Activated effector memory CD4-positive, alpha-beta T cell treated with Interleukin-2 at 50 U/mL for 16 hours (primary cell): ENCODE data around the gene DDX54.
A peak's percentile ranks its signal among the peaks of the same experiment; 100 is the strongest.
"Not testable (repeated sequence)": the region's sequence is repeated elsewhere in the genome, so short reads cannot be mapped to it uniquely, and the experiment has no call there.

Experiments used
- DNase-seq: peaks from one replicate; pipeline ENCODE4 v3.0.0-alpha.2; 2020

Gene DDX54

DNA sequence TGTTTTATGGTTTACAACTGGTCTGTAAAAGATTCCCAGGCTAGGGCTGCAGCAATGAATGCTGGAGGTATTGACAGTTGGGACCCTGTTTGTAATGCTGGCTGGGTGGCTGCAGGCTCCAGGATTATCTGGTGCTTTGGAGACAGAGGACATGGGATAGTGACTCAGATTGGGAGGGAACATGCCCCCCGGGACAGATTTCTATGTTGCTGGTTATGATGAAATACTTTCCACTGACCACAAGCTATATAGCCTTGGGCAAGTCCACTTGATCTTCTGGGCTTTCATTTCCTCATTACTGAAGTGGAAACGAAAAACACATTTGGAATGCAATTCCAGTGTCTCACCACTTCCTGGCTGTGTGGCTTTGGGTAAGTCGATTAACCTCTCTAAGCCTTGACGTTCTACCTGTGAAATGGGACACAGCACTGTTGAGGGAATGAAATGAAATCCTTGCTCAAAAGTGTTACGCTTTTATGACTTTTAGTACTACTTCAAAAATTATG lies 29.7 kb upstream of the DDX54 start:
- DNase-seq = no peak

DNA sequence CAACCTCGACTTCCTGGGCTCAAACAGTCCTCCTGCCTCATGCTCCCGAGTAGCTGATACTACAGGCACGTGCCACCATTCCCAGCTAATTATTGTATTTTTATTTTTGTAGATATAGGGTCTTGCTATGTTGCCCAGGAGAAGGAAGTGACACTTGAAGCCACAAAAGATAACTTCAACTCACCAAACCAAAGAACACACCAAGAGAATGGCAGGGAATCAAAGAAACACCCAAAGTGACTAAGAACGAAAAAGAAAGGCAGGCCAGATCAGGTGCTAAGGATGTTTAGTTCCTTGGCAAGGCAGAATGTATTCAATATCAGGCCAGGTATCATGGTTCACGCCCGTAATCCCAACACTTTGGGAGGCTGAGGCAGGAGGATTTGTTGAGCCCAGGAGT lies 25.9 kb upstream of the DDX54 start:
- no peak for DNase-seq

DNA sequence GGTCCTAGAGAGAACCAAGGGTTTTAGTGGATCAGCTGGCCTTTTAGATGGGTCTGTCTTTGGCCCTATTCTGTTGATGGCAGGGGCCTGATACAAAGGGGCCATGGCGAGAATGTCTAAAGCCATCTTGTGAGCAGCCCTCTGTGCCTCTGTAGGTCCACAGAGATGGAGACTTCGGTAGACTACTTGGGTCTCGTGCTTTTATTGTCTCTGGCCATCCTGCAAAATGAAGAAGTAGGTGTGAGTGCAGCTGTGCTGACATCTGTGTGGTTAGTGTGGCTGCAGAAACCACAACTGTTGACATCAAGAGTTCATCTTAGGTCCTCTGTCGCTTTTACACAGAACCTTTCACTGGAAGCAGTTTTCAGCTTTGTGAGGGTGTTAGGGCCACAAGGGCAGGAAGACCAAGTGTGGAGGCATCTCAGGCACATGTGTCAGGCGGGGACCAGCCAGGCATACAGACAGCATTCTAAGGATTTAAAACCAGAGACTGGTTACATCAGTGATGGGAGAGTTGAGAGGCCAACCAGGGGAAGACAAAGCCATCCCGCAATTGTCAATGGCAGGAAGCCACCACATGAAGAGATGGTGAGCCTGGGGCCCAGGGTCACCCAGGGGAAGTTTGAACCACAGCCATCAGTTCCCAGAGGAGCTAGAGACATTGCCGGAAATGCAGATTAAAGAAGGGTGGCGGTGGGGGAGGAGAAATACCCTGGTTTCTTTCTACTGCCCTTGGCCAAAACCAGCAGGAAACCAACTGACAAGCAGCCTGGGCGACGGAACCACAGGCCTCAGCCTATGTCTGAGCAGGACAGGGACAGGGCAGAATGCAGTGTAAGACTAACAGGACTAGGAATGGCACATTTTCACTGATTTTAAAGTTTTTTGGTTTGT lies 23.0 kb upstream of the DDX54 start:
- DNase-seq = peak; percentile 27

DNA sequence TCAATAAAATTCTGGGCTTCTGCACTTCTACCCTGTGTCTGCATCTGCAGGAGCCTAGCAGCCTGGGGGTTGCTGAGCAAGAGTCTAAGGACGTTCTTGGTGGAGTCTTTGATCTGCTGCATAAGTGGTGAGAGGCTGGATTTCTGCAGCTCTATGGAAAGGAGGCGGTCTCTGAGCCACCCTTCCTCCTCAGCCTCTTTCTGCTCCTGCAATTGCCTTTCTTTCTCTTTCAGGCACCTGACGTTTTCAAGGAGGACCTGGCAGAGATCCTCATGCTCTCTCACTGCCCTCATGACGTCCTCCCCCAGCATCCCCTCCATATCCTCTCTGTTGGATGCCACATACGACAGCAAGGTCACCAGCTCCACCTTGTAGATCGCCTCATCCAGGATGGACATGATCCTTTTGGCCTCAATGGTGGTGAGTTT lies 22.3 kb upstream of the DDX54 start:
- no peak for DNase-seq

DNA sequence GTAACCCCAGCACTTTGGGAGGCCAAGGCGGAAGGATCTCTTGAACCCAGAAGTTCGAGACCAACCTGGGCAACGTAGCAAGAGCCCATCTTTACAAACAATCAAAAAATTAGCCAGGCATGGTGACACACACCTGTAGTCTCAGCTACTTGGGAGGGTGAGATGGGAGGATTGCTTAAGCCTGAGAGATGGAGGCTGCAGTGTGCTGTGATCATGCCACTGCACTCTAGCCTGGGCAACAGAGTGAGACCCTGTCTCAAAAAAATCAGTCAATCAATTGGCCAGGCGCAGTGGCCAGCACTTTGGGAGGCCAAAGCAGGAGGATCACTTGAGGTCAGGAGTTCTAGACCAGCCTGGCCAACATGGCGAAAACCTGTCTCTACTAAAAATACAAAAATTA lies 21.5 kb upstream of the DDX54 start:
- not testable (repeated sequence) for DNase-seq

DNA sequence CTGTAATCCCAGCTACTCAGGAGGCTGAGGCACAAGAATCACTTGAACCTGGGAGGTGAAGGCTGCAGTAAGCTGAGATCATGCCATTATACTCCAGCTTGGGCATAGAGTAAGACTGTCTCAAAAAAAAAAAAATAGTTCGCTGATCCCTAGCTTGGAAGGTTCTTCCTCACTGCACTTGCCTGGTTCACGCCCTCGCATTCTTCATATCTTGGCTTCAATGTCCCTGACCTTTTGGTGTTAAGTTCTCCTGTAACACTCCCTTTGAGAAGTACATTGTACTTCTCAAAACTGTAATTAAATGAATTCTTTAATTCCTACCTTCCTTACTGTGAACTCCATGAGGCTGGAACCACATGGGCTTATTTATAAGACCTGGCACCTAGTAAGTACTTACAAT lies 19.5 kb upstream of the DDX54 start:
- DNase-seq = no peak

DNA sequence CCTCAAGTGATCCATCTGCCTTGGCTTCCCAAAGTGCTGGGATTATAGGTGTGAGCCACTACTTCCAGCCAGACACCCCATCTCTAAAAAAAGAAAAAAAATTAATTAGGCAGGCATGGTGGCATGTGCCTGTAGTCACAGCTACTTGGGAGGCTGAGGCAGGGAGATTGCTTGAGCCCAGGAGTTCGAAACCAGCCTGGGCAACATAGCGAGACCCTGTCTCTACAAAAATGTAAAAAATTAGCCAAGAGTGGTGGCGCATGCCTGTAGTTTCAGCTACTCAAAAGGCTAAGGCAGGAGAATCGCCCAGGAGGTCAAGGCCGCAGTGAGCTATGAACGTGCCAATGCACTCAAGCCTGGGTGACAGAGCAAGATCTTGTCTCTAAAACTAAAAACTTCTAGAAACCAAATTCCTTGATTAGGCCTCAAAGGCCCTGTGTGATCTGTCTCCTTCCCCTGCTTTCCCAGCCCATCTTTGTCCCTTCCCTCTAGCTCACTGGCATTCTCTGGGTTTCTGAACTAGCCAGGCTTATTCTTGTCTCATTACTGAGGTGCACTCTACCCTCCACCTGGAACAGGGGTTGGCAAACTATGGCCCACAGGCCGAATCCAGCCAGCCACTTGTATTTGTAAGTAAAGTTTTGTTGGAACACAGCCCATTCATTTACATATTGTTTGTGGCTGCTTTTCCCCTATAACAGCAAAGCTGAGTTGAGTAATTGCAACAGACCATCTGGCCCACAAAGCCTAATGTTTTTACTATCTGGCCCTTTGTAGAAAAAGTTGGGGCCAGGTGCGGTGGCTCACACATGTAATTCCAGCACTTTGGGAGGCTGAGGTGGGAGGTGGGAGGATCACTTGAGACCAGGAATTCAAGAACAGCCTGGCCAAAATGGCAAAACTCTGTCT lies 18.8 kb upstream of the DDX54 start:
- DNase-seq = no peak

DNA sequence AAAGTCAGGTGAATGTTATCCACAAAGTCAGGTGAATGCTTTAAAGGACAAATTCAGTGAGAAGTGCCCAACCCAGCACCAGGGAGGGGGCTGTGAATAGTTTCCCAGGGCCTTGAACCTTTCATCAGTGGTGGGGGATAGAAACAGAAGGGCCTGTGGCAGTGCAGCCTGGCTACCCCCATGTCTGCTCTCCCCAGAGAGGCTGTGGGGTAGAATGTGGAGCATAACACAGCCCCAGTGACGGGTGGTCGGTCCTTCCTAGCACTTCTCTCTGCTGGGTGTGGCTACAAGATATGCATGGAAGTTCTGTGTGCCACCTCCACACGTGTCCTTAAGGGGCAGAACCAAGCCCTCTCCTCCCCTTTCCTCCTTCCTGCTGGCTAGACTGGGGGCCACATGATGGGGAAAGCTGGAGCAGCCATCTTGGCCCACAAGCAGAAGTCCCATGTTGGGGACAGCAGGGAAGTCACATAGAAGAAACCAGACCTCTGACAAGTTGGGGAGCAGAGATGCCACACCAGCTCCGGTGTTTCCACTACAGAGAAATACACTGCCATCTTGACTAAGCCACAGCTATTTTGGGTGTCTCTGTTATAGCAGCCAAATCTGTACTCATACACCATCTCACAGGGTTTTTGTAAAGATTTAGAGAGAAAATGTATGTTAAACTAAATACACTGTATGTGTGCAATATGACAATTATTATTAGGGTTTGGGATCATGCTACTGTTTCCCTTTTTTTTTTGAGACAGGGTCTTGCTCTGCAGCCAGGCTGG lies 17.2 kb upstream of the DDX54 start:
- no peak for DNase-seq

DNA sequence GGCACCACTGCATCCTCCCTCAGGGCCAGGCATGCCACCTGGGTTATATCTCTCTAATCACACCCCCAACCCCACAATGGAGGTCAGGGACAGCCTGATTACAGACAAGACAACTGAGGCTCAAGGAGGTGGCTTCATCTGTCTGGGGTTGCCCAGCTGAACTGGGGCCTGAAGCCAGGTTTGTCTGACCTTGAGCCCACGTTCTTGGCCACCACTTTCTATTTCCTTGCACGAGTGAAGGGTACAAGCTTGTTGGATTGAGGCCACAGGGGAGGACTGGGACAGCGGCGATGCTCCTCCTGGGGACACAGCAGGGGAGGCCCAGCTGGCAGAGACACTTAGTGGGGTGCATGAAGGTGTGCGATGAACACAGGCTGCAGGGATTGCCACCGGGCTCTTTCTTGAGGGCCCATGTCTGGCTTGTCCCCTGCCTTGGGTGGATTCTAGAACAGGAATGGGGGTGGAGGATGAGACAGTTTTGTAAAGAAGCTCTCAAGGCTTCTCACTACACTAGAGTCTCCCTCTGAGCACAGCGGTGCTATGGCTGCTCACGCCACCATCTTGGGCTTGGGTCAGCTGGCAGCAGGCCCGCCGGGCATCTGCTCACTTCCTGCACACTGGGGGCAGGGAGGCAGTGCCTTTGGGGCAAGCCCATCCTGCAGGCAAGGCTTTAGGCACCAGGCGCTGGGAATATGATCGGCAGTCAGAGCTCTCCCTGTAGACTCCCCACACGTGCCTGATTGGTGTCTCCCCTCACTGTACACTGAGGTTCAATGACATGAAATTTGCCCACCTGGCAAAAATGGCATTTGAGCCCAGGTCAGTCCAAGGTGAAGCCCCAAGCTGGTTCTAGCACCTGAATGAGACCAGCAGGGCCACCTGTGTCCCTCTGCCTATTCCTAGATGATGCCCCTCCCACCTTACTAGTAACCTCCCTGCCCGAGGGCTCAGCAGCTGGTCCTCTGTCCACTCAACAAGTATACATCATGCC lies 16.2 kb upstream of the DDX54 start:
- no peak for DNase-seq

DNA sequence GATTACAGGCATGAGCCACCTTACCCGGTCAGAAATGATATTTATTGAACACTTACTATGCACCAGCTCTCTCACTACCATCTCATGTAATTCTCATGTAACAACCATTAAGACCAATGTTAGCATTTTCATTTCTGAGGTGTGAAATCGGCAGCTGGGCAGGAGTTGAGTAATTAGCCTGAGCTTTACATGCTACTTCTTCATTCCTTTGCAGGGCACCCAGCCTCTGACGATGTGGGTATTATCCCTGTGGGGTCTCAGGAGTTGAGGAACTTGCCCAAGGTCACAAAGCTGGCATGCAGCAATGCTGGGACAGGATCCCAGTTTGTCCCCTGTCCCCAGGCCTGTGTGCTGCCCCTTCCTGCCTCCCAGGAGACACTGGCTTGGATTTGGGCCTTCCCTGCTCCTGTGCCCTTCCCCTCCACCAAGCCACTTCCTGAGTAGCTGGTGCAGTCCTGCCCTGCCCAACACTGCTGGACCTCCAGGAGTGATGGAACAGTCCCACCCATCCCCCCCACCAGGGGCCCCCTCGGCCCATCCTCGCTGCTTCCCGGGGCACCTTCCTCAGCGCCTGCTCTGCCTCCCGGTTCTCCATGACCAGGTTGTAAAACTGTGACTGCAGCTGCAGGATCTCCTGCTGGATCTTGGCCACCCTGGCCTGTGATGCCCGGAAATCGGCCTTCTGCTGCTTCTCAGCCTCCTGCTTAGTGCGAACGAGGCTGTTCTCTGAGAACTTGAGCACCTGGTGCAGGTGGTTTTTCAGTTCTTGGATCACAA lies 14.9 kb upstream of the DDX54 start:
- DNase-seq = no peak

DNA sequence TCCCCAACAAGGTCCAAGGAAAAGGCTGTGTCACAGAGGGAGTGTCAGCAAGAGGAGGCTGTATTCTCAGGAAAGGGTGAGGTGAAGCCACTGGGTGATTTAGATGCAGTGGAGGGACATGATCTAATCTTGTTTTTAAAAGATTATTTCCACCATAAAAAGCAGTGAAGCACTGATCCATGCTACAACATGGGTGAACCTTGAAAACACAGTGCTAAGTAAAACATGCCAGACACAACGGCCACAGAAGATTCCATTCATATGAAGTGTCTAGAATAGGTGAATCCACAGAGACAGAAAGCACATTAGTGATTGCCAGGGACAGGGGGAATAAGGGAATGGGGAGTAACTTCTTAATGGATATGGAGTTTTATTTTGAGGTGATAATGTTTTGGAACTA lies 13.0 kb upstream of the DDX54 start:
- no peak for DNase-seq

DNA sequence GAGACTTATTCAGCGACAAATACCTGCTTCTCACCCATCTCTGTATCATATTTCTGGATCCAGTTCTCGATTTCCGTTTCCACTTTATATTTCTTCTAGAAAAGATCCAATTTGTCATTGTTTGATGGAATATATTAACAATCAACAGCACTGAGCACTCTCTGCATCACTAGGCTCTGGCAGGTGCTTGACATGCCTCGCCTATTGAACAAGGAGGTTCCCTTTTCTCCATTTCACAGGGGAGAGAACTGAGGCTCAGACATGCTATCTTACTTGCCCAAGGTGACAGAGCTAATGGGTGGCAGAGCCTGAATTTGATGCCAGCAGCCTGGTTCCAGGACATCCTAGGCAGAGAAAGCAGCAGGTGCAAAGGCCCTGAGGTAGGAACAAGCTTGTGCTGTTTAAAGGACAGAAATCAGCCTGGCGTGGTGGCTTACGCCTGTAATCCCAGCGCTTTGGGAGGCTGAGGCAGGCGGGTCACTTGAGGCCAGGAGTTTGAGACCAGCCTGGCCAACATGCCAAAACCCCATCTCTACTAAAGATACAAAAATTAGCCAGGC lies 12.3 kb upstream of the DDX54 start:
- no peak for DNase-seq

DNA sequence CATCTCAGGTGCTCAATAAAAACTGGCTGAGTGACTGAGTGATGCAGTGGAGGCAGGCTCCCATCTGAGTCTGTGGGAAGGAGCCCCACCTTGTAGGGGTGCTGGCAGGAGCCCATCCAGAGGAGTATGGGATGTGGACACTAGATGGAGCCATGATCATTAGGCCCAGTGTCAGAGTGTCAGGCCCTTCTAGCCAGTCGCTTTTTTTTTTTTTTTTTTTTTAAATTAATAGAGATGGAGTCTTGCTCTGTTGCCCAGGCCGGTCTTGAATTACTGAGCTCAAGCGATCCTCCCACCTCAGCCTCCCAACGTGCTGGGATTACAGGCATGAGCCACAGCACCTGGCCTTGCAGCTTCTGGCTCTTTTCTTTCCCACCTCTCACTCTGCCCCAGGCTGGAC lies 11.7 kb upstream of the DDX54 start:
- peak; percentile 34 for DNase-seq

DNA sequence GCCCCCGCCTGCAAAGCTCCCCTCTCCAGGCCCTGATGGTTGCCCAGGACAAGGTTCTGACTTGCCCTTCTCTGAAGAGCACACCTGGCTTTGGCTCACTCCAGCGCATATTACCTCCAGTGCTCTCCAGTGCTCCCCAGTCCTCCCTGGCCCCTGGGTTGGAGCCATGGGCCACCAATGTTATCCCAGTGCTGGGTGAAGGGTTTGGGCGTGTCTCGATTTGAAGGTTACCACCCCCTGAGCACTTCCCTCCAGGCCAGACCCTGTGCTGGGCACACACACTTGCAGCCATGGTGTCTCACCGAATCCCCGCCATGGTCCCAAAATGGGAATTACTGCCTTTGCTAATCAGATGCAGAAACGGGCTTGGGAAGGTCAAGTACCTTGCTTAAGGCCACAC lies 11.3 kb upstream of the DDX54 start:
- DNase-seq = no peak

DNA sequence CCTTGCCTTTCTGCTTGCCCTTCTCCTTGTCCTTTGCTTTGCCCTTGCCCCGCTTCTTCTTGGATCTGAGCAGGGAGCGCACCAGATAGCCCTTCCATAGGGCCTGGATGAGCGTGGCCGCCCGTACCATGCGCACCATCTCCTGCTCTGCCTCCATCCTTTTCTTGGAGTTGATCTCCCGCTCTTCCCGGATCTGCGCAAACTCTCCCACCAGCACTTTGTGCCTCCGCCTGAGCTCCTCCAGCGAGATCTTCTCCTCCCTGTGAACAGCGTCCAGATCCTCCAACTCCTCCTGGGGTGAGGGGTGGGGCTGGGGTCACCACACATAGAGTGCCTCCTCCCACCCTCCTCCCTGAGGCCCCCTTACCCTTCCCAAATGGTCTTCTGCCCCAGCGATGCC lies 10.3 kb upstream of the DDX54 start:
- no peak for DNase-seq

DNA sequence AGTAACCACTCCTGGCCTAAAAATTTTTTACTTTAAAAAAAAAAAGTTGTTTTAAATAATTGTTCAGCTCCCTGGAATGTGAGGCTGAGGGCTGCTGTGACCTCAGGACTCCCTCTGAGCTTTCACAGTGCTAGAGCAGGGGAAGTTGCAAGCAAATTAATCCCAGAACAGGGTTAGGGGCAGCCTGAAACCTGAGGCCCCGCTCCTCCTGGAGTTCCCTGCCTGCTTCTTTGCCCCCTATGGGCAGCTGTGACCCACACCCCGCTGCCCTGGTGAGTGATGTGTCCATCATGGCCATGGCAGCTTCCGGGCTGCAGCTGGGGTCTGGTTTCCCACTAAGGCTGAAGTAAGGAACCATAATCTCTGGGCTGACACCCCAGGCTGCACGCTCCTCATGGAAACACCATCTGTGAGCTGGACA lies 9.7 kb upstream of the DDX54 start:
- DNase-seq = no peak

DNA sequence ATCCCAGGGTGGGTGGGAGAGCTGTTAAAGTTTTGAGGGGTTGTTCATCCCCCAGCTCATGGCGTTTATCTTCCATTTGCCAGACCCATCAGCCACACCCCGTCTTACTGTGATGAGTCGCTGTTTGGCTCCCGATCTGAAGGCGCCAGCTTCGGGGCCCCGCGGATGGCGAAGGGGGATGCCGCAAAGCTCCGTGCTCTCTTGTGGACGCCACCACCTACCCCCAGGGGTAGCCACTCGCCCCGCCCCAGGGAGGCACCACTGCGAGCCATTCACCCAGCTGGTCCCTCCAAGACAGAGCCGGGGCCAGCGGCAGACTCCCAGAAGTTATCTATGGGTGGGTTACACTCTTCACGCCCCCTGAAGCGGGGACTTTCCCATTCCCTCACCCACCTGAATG lies 5.9 kb upstream of the DDX54 start:
- no peak for DNase-seq

DNA sequence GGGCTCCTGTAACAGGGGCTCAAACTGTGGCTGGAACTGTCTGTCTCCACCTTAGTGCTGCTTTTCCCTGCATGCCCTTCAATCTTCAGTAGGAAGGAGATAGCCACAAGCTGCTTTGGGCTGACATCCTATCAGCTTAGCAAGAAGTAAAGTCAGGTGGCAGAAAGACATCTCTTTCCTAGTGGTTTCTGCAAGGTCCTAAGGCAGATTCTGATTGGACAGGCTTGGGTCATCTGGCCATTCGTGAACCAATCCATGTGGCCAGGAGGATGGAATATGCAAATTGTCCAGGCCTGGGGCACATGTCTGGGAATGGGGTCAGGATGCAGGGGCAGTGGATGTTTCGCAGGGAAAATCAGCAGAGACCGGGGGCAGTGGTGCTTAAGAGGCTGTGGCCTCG lies 5.5 kb upstream of the DDX54 start:
- DNase-seq = no peak

DNA sequence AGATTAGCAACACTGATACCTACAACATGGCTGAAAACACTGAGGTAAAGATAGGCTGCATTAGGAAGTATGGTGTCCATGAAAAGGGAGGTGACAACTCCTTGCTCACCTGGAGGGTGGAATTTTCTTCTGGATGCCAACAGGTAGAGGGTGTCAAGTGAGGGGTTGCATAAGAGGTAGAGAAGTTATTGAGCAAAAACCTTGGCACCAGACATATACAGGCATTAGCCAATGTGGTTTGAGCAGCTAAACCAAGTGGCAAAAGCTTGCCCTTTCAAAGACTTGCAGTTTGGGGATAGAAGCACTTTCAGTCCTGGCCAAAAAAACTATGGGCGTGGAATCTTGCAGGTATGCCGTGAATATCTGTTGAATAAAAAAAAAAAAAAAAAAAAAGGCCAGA lies 4.1 kb upstream of the DDX54 start:
- DNase-seq = no peak

DNA sequence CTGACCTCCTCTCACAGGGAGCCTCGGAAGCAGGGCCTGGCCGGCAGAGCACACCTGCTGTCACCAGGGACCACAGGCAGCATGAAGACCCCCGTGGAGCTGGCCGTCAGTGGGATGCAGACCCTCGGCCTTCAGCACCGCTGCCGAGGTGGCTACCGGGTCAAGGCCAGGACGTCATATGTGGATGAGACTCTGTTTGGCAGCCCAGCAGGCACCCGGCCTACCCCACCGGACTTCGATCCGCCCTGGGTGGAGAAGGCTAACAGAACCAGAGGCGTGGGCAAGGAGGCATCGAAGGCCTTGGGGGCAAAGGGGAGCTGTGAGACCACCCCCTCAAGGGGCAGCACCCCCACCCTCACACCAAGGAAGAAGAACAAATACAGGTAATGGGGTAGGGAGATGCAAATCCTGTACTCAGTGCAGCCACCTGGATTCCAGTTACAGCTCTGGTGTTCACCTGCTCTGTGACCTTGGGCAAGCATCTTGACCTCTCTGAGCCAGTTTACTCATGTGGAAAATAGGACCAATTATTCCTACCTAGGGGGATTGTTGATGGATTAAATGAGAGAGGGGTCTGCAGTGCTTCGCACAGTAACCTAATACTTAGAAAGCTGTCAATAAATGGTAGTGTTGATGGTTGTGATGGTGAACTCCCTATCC lies 1.5 kb upstream of the DDX54 start:
- no peak for DNase-seq
